H9 (cell line): ENCODE data around the gene SEMA3C. TPM values are rescaled to one million over a fixed set of nuclear protein-coding genes. Genes with fewer than 3 reads are reported as not detected.
A peak's percentile ranks its signal among the peaks of the same experiment; 100 is the strongest.

Experiments
- DNase-seq: peaks from one replicate; pipeline ENCODE4 v3.0.0-alpha.2; 2017
- H2AFZ ChIP-seq: one replicate; pipeline ENCODE4 v1.6.1; 2013; ENCODE audit warnings: mild to moderate bottlenecking, low read length, control low read depth, moderate library complexity
- H2AK5ac ChIP-seq: 2 replicates; pipeline ENCODE4 v1.6.1; 2013; ENCODE audit warnings: low read length, control low read depth, mixed read lengths; ENCODE audit not compliant: insufficient read length
- H2BK120ac ChIP-seq: one replicate; pipeline ENCODE4 v1.6.1; 2013; ENCODE audit warnings: low read depth, mild to moderate bottlenecking, low read length, control low read depth, inconsistent platforms; ENCODE audit not compliant: poor library complexity, severe bottlenecking
- H2BK12ac ChIP-seq: 2 replicates; pipeline ENCODE4 v1.6.1; 2013; ENCODE audit warnings: low read length, control low read depth, mixed read lengths, low read depth; ENCODE audit not compliant: insufficient read length
- H2BK15ac ChIP-seq: 2 replicates; pipeline ENCODE4 v1.6.1; 2013; ENCODE audit warnings: low read depth, low read length, control low read depth
- H2BK20ac ChIP-seq: one replicate; pipeline ENCODE4 v1.6.1; 2013; ENCODE audit warnings: low read depth, mild to moderate bottlenecking, low read length, control low read depth, inconsistent platforms; ENCODE audit not compliant: poor library complexity, severe bottlenecking
- H2BK5ac ChIP-seq: 2 replicates; pipeline ENCODE4 v1.6.1; 2013; ENCODE audit warnings: low read length, control low read depth, mixed read lengths; ENCODE audit not compliant: insufficient read length
- H3K14ac ChIP-seq: 2 replicates; pipeline ENCODE4 v1.6.1; 2013; ENCODE audit warnings: low read length, control low read depth; ENCODE audit not compliant: insufficient read depth
- H3K18ac ChIP-seq: 2 replicates; pipeline ENCODE4 v1.6.1; 2013; ENCODE audit warnings: low read depth, mild to moderate bottlenecking, mixed read lengths, low read length, control low read depth; ENCODE audit not compliant: insufficient read length
- H3K23ac ChIP-seq: 2 replicates; pipeline ENCODE4 v1.6.1; 2013; ENCODE audit warnings: low read length, control low read depth, mixed read lengths, low read depth; ENCODE audit not compliant: insufficient read length
- H3K23me2 ChIP-seq: 2 replicates; pipeline ENCODE4 v1.6.1; 2013; ENCODE audit warnings: low read depth, mild to moderate bottlenecking, mixed read lengths, low read length, control low read depth; ENCODE audit not compliant: insufficient read length, poor library complexity, severe bottlenecking
- H3K27ac ChIP-seq: 2 replicates; pipeline ENCODE4 v1.5.1; 2013; ENCODE audit warnings: low read length, control low read depth, mixed read lengths, low read depth; ENCODE audit not compliant: insufficient read length
- H3K27me3 ChIP-seq: 2 replicates; pipeline ENCODE4 v1.6.1; 2013; ENCODE audit warnings: low read length, control low read depth, inconsistent platforms; ENCODE audit not compliant: insufficient read depth
- H3K4ac ChIP-seq: 2 replicates; pipeline ENCODE4 v1.6.1; 2013; ENCODE audit warnings: low read depth, mild to moderate bottlenecking, control low read depth, inconsistent platforms, low read length, moderate library complexity
- H3K4me1 ChIP-seq: 2 replicates; pipeline ENCODE4 v1.6.1; 2013; ENCODE audit warnings: low read length, control low read depth, inconsistent platforms; ENCODE audit not compliant: insufficient read depth
- H3K4me2 ChIP-seq: 2 replicates; pipeline ENCODE4 v1.6.1; 2013; ENCODE audit warnings: low read length, control low read depth, mixed read lengths; ENCODE audit not compliant: insufficient read length, insufficient read depth
- H3K56ac ChIP-seq: 2 replicates; pipeline ENCODE4 v1.6.1; 2013; ENCODE audit warnings: low read depth, mild to moderate bottlenecking, mixed read lengths, low read length, control low read depth; ENCODE audit not compliant: insufficient read length
- H3K79me1 ChIP-seq: 2 replicates; pipeline ENCODE4 v1.6.1; 2013; ENCODE audit warnings: low read depth, mild to moderate bottlenecking, moderate library complexity, low read length, control low read depth, inconsistent platforms; ENCODE audit not compliant: insufficient read depth, poor library complexity, severe bottlenecking
- H3K79me2 ChIP-seq: 2 replicates; pipeline ENCODE4 v1.6.1; 2013; ENCODE audit warnings: low read length, control low read depth, inconsistent platforms; ENCODE audit not compliant: insufficient read depth
- H3K9ac ChIP-seq: 2 replicates; pipeline ENCODE4 v1.6.1; 2013; ENCODE audit warnings: low read length, control low read depth, mixed read lengths; ENCODE audit not compliant: insufficient read length; ENCODE audit errors: extremely low read depth
- H3K9me3 ChIP-seq: one replicate; pipeline ENCODE4 v1.6.1; 2013; ENCODE audit warnings: low read depth, low read length, inconsistent platforms; ENCODE audit not compliant: control insufficient read depth
- H3T11ph ChIP-seq: one replicate; pipeline ENCODE4 v1.6.1; 2013; ENCODE audit warnings: mild to moderate bottlenecking, low read length, control low read depth, inconsistent platforms
- H4K20me1 ChIP-seq: one replicate; pipeline ENCODE4 v1.6.1; 2013; ENCODE audit not compliant: control insufficient read depth, insufficient read length, insufficient read depth
- H4K5ac ChIP-seq: 2 replicates; pipeline ENCODE4 v1.6.1; 2013; ENCODE audit warnings: low read depth, mild to moderate bottlenecking, mixed read lengths, low read length, control low read depth; ENCODE audit not compliant: insufficient read length
- H4K8ac ChIP-seq: replicated peaks from 2 replicates; pipeline ENCODE4 v1.6.1; 2013; ENCODE audit warnings: low read length, control low read depth, mixed read lengths, low read depth; ENCODE audit not compliant: insufficient read length
- H4K91ac ChIP-seq: 2 replicates; pipeline ENCODE4 v1.6.1; 2013; ENCODE audit warnings: low read depth, mild to moderate bottlenecking, moderate library complexity, mixed read lengths, low read length, control low read depth; ENCODE audit not compliant: insufficient read length
- H3K27ac Mint-ChIP-seq, 3 experiments: 2 replicates in 2 of 3; 3 replicates in 1 of 3; pipeline ENCODE4 v1.8.0; 2020 to 2021; ENCODE audit warnings: mixed read lengths in 3 of 3, mild to moderate bottlenecking in 1 of 3, moderate library complexity in 1 of 3
- H3K27me3 Mint-ChIP-seq: 2 replicates; pipeline ENCODE4 v1.8.0; 2021; ENCODE audit warnings: low read depth, mild to moderate bottlenecking, moderate library complexity, mixed read lengths
- H3K36me3 Mint-ChIP-seq, 3 experiments: 2 replicates in 2 of 3; 3 replicates in 1 of 3; pipeline ENCODE4 v1.8.0; 2020 to 2021; ENCODE audit warnings: low read depth in 3 of 3, mixed read lengths in 3 of 3; ENCODE audit not compliant: insufficient read depth in 1 of 3
- H3K4me1 Mint-ChIP-seq, 2 experiments: 2 replicates each; pipeline ENCODE4 v1.8.0; 2020; ENCODE audit warnings: mixed read lengths in 2 of 2
- H3K4me3 Mint-ChIP-seq, 2 experiments: 2 replicates in 1 of 2; 3 replicates in 1 of 2; pipeline ENCODE4 v1.8.0; 2020 to 2021; ENCODE audit warnings: mild to moderate bottlenecking in 2 of 2, mixed read lengths in 2 of 2, moderate library complexity in 1 of 2
- H3K9me3 Mint-ChIP-seq, 2 experiments: 2 replicates in 1 of 2; 3 replicates in 1 of 2; pipeline ENCODE4 v1.8.0; 2020; ENCODE audit warnings: mild to moderate bottlenecking in 2 of 2, mixed read lengths in 2 of 2, moderate library complexity in 1 of 2
- WGBS: extraction: QIAGEN DNeasy Blood & Tissue Kit; methylation state at CpG from one replicate; pipeline ENCODE4 v1.1.7; 2013; ENCODE audit warnings: missing lambda C conversion rate, low lambda C conversion rate, mixed read lengths; ENCODE audit not compliant: insufficient read length; ENCODE audit errors: extremely low coverage; 5-methylcytosine and 5-hydroxymethylcytosine counted together
- total RNA-seq: library from RNA; stranded (reverse); gene quantifications from 2 replicates; pipeline ENCODE4 v1.2.1, GENCODE V29; 2021
- TF ChIP-seq, protein P1 (sequence below): fragments of 200-600 bp; sonication (generic); conservative IDR thresholded peaks from 3 replicates; pipeline ENCODE4 v1.8.0; 2021; ENCODE audit warnings: antibody characterized with exemption, mild to moderate bottlenecking

The SEMA3C gene
- total RNA-seq, 1 experiment from 2014 or later = 1.6 TPM

- DNase-seq = no peak
- TF ChIP-seq, protein P1, sequence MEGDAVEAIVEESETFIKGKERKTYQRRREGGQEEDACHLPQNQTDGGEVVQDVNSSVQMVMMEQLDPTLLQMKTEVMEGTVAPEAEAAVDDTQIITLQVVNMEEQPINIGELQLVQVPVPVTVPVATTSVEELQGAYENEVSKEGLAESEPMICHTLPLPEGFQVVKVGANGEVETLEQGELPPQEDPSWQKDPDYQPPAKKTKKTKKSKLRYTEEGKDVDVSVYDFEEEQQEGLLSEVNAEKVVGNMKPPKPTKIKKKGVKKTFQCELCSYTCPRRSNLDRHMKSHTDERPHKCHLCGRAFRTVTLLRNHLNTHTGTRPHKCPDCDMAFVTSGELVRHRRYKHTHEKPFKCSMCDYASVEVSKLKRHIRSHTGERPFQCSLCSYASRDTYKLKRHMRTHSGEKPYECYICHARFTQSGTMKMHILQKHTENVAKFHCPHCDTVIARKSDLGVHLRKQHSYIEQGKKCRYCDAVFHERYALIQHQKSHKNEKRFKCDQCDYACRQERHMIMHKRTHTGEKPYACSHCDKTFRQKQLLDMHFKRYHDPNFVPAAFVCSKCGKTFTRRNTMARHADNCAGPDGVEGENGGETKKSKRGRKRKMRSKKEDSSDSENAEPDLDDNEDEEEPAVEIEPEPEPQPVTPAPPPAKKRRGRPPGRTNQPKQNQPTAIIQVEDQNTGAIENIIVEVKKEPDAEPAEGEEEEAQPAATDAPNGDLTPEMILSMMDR = peak; percentile 80
Measured at GRCh38 chr7:80699045-80699638, 219.7 kb downstream of the SEMA3C start.

More at GRCh38 chr7:80699045-80699638, 219.7 kb downstream of the SEMA3C start:
- peaks cover 5 to 6% of the 10 kb centered on the region in 2 experiments; a peak in 2 of 5 replicates for H3K9me3 Mint-ChIP-seq
- no peak overlapping the region for H2AK5ac ChIP-seq
- no peak overlapping the region for H3K4ac ChIP-seq
- no peak overlapping the region for H3K4me3 Mint-ChIP-seq
- H3K79me2 ChIP-seq = no peaks in the 10 kb centered on the region
- H4K20me1 ChIP-seq = no peaks in the 10 kb centered on the region
- H3T11ph ChIP-seq = no peak overlapping the region
- H3K79me1 ChIP-seq = no peaks in the 10 kb centered on the region
- no peaks in the 10 kb centered on the region for H3K27me3 ChIP-seq
- H2BK15ac ChIP-seq = no peak overlapping the region
- H3K23me2 ChIP-seq = no peaks in the 10 kb centered on the region
- H2BK20ac ChIP-seq = no peak overlapping the region
- H4K8ac ChIP-seq = no peak overlapping the region
- peaks cover 0 to 5% (median 0%) of the 10 kb centered on the region in 3 experiments; a peak in 1 of 7 replicates for H3K36me3 Mint-ChIP-seq
- no peak overlapping the region for H2AFZ ChIP-seq
- no peak overlapping the region for H3K18ac ChIP-seq
- no peak overlapping the region for H3K14ac ChIP-seq
- H3K4me1 ChIP-seq = no peaks in the 10 kb centered on the region
- no peak overlapping the region for H3K23ac ChIP-seq
- no peaks in the 10 kb centered on the region for H3K27me3 Mint-ChIP-seq
- H4K91ac ChIP-seq = no peak overlapping the region
- 0 out of 4 replicates have a peak, but pooled peaks cover 0 to 3% of the 10 kb centered on the region in 2 experiments for H3K4me1 Mint-ChIP-seq
- no peak overlapping the region for H3K27ac ChIP-seq
- no peak overlapping the region for H3K4me2 ChIP-seq
- no peak overlapping the region for H3K27ac Mint-ChIP-seq
- WGBS = no CpG with 5 or more reads among the region's 5 CpGs
- H2BK5ac ChIP-seq = no peak overlapping the region
- no peak overlapping the region for H2BK12ac ChIP-seq
- no peak overlapping the region for H2BK120ac ChIP-seq
- no peak overlapping the region for H3K9ac ChIP-seq
- no peak overlapping the region for H4K5ac ChIP-seq
- H3K56ac ChIP-seq = no peak overlapping the region
- no peaks in the 10 kb centered on the region for H3K9me3 ChIP-seq
